ENCODE data around the gene CASTOR1. TPM values are rescaled to one million over a fixed set of nuclear protein-coding genes. Genes with fewer than 3 reads are reported as not detected.

The CASTOR1 gene
- total RNA-seq, 2 experiments from 2014 or later = 4.5 to 9.1 TPM

DNA sequence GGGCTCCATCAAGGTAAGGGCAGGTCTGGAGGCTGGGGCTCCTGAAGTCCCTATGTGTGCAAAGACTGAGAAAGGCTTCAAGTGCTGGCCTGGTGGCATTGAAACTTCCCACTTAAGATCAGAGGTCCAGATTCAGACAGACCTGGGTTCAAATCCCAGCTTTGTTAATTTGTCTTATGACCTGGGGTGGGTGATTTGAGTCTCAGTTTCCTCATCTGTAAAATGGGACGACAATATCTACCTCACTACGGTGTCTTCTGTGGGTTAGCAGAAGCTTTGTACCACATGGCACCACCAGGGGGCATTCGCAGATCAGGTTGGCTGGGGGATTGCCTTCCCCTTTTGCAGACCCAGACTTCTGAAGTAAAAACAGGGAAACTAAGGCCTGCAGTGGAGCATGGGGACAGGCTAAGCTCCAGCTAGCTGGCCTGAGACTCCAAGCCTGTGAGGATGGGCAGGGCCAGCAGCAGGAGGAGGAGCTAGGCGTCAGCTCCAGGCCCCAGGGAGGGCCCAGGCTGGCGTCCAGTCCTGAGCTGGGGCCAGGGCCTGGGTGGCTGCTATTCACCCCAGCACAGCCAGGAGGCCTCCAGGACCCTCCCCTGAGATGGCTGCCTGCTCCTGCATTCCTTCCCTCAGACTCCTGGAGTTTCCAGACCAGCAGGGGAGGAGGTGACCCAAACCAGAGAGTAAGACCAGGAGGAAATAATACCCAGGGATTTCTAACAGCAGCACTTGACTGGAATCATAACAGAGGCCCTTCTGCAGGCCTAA, 1.5 kb downstream of the CASTOR1 start:
- Histone ChIP-seq H3K79me2 (ENCODE audit: insufficient read depth, low read depth, low read length) (no peaks in the 10 kb centered on the region), H3K9me3 (ENCODE audit: low read length) (no peaks in the 10 kb centered on the region), H3K4me3 (ENCODE audit: low read depth, low read length, poor library complexity, severe bottlenecking) (no peak overlapping the region), H3K4me1 (ENCODE audit: insufficient read depth, low read length, poor library complexity, severe bottlenecking) (peaks cover 31% of the 10 kb centered on the region), H4K20me1 (ENCODE audit: insufficient read depth, low read length) (no peaks in the 10 kb centered on the region), H3K27ac (ENCODE audit: low read depth, low read length, poor library complexity, severe bottlenecking) (no peak overlapping the region), H3K36me3 (ENCODE audit: insufficient read depth, low read length) (0 out of 2 replicates have a peak, but pooled peaks cover 5% of the 10 kb centered on the region), H2AFZ (ENCODE audit: low read length) (no peak overlapping the region), H3K9me2 (ENCODE audit: insufficient read depth, low read length) (no peaks in the 10 kb centered on the region), H3K4me2 (ENCODE audit: low read length) (peak overlapping the region; percentile 82; the same call in 1 of the 2 replicates)
- ChIA-PET POLR2A (interaction anchor here (0.5 to 3.3 kb wide), 6 partner anchors 10 to 148 kb away, joined by 3 to 14 read pairs (median 3); partner anchors contain the start of gene TBC1D10A), CTCF (ENCODE audit: unreplicated experiment) (interaction anchor here (0.8 to 2.2 kb wide), 15 partner anchors 13 to 139 kb away, joined by 3 to 11 read pairs (median 5); partner anchors contain the start of genes RNF215 and TBC1D10A)
- no TSS peak for BruUV-seq (replicated peaks)
- intact Hi-C loops (cut with micrococcal nuclease; ENCODE audit: unreplicated experiment) = loop anchor here (1.0 to 10.0 kb wide), 8 partner anchors 17 to 197 kb away; partner anchors contain the start of genes RNF215 and SF3A1
- TF ChIP-seq, protein P1, sequence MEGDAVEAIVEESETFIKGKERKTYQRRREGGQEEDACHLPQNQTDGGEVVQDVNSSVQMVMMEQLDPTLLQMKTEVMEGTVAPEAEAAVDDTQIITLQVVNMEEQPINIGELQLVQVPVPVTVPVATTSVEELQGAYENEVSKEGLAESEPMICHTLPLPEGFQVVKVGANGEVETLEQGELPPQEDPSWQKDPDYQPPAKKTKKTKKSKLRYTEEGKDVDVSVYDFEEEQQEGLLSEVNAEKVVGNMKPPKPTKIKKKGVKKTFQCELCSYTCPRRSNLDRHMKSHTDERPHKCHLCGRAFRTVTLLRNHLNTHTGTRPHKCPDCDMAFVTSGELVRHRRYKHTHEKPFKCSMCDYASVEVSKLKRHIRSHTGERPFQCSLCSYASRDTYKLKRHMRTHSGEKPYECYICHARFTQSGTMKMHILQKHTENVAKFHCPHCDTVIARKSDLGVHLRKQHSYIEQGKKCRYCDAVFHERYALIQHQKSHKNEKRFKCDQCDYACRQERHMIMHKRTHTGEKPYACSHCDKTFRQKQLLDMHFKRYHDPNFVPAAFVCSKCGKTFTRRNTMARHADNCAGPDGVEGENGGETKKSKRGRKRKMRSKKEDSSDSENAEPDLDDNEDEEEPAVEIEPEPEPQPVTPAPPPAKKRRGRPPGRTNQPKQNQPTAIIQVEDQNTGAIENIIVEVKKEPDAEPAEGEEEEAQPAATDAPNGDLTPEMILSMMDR (conservative IDR thresholded peaks at IDR 0.05; ENCODE audit: low read length) = peak; percentile 97
- no peak for TF ChIP-seq EZH2phosphoT487 (IDR thresholded peaks at IDR 0.05; ENCODE audit: borderline replicate concordance, low read depth, low read length)
- DNase-seq (ENCODE audit: low spot score) = peak; percentile 87

DNA sequence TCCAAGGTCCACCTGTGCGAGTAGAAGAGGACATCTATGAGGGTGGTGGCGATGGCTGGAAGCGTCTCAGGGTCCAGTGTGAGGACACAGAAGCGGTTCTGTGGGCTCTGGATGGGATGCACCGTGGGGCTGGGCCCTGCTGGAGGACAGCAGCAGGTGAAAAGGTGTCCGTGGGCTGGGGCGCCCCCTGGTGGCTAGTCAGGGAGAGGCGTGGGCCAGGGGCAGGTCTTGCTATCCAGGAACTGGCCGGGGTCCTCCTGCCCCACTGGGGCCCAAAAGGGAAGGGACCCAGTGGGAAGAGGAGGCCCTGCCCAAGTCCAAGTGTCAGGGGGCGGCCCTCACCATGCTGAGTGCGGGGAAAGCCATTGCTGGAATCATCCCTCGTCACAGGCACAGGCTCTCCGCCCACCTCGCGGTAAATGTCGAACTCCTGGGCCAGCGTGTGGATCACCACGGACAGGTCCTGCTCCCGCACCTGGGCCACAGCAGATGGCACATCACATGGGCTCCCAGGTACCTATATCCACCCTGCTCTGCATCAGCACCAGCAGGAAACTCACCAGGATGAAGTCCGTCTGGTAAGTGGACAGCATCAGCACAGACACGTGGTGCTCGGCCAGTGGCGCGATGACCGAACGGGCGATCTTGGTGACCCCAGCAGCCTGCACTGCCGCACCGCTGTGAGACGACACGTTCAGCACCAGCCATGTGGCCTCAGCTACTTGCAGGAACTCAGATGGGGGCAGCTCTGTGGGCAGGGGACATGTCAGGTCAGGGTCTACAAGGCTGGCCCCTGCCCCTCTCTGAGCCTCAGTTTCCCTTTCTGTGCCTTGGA, 2.3 kb downstream of the CASTOR1 start:
- H3K36me3 ChIP-seq (ENCODE audit: insufficient read depth, low read length) = 0 out of 2 replicates have a peak, but pooled peaks cover 5% of the 10 kb centered on the region
- H3K79me2 ChIP-seq (ENCODE audit: insufficient read depth, low read depth, low read length) = no peaks in the 10 kb centered on the region
- peak; percentile 73 for DNase-seq (ENCODE audit: low spot score)
- no peak overlapping the region for H3K27ac ChIP-seq (ENCODE audit: low read depth, low read length, poor library complexity, severe bottlenecking)
- ChIA-PET POLR2A (interaction anchor here (3.3 kb wide), 1 partner anchor 16 kb away, joined by 14 read pairs; no protein-coding TSS in a partner anchor), CTCF (ENCODE audit: unreplicated experiment) (interaction anchor here (0.9 to 2.2 kb wide), 10 partner anchors 18 to 140 kb away, joined by 5 to 11 read pairs (median 6); partner anchors contain the start of genes RNF215 and TBC1D10A)
- no peaks in the 10 kb centered on the region for H3K9me2 ChIP-seq (ENCODE audit: insufficient read depth, low read length)
- TF ChIP-seq EZH2phosphoT487 (IDR thresholded peaks at IDR 0.05; ENCODE audit: borderline replicate concordance, low read depth, low read length) = no peak
- TF ChIP-seq, protein P1 (conservative IDR thresholded peaks at IDR 0.05; ENCODE audit: low read length) = peak; percentile 90
- no peaks in the 10 kb centered on the region for H3K9me3 ChIP-seq (ENCODE audit: low read length)
- intact Hi-C loops (cut with micrococcal nuclease; ENCODE audit: unreplicated experiment) = loop anchor here (1.0 to 10.0 kb wide), 7 partner anchors 24 to 198 kb away; partner anchors contain the start of genes RNF215 and SF3A1
- no peak overlapping the region for H3K4me2 ChIP-seq (ENCODE audit: low read length)
- no peak overlapping the region for H3K4me3 ChIP-seq (ENCODE audit: low read depth, low read length, poor library complexity, severe bottlenecking)
- no TSS peak for BruUV-seq (replicated peaks)
- no peak overlapping the region for H2AFZ ChIP-seq (ENCODE audit: low read length)
- peaks cover 31% of the 10 kb centered on the region for H3K4me1 ChIP-seq (ENCODE audit: insufficient read depth, low read length, poor library complexity, severe bottlenecking)
- no peaks in the 10 kb centered on the region for H4K20me1 ChIP-seq (ENCODE audit: insufficient read depth, low read length)

Data from OCI-LY7 (cell line).